WTC11 (cell line): Measurements from ENCODE around the gene DACT3. TPM values are rescaled to one million over a fixed set of nuclear protein-coding genes. Genes with fewer than 3 reads are reported as not detected.

Experiments used
- ATAC-seq: fragments of 200-7000 bp; cut with Tn5 transposase; 2 replicates; pipeline ENCODE4 v1.10.0; 2021; ENCODE audit warnings: mild to moderate bottlenecking, moderate library complexity
- CTCF ChIA-PET: fragments of 300-600 bp; sonication (Branson Sonifier 250); formaldehyde crosslinking; loops from one replicate; lab custom pipeline; 2021; ENCODE audit warnings: antibody characterized with exemption; lab: Charles Lee
- POLR2A ChIA-PET: fragments of 350-600 bp; sonication (Branson Sonifier 250); formaldehyde crosslinking; loops from one replicate; lab custom pipeline; 2021; ENCODE audit warnings: antibody characterized with exemption; lab: Charles Lee
- DNase-seq: peaks from one replicate; pipeline ENCODE4 v3.0.0; 2021; ENCODE audit warnings: low spot score
- H3K27ac Mint-ChIP-seq: 2 replicates; pipeline ENCODE4 v1.8.0; 2021; ENCODE audit warnings: mixed read lengths
- H3K27me3 Mint-ChIP-seq: 2 replicates; pipeline ENCODE4 v1.8.0; 2021; ENCODE audit warnings: low read depth, mild to moderate bottlenecking, moderate library complexity, mixed read lengths
- H3K36me3 Mint-ChIP-seq: 2 replicates; pipeline ENCODE4 v1.8.0; 2021; ENCODE audit warnings: mixed read lengths
- H3K4me1 Mint-ChIP-seq: 2 replicates; pipeline ENCODE4 v1.8.0; 2022; ENCODE audit warnings: mixed read lengths
- H3K4me3 Mint-ChIP-seq: 2 replicates; pipeline ENCODE4 v1.8.0; 2021; ENCODE audit warnings: mild to moderate bottlenecking, moderate library complexity, mixed read lengths
- H3K9me3 Mint-ChIP-seq: 2 replicates; pipeline ENCODE4 v1.8.0; 2021; ENCODE audit warnings: mixed read lengths
- ATF3 ChIP-seq: sonication (generic); formaldehyde crosslinking; conservative IDR thresholded peaks from 2 replicates; pipeline ENCODE4 v1.8.1; 2022; ENCODE audit warnings: mild to moderate bottlenecking, missing genetic modification reagents
- HMGXB4 ChIP-seq: sonication (generic); formaldehyde crosslinking; IDR thresholded peaks from 2 replicates; pipeline ENCODE4 v1.8.1; 2023; ENCODE audit warnings: mild to moderate bottlenecking, moderate library complexity, missing genetic modification reagents
- MXD4 ChIP-seq: fragments of 250-450 bp; sonication (Bioruptor Pico); IDR thresholded peaks from 2 replicates; pipeline ENCODE4 v1.8.0; 2021; ENCODE audit warnings: mild to moderate bottlenecking, moderate library complexity, borderline replicate concordance
- PRRX2 ChIP-seq: fragments of 250-450 bp; sonication (Bioruptor Pico); IDR thresholded peaks from 2 replicates; pipeline ENCODE4 v1.8.0; 2021; ENCODE audit warnings: mild to moderate bottlenecking
- RORB ChIP-seq: fragments of 250-450 bp; sonication (Bioruptor Pico); IDR thresholded peaks from 2 replicates; pipeline ENCODE4 v1.9.0; 2021; ENCODE audit warnings: mild to moderate bottlenecking
- TCF7 ChIP-seq: sonication (generic); formaldehyde crosslinking; IDR thresholded peaks from 2 replicates; pipeline ENCODE4 v1.8.0; 2022; ENCODE audit warnings: mild to moderate bottlenecking, low read depth, missing genetic modification reagents, moderate library complexity
- ZNF263 ChIP-seq: sonication (generic); formaldehyde crosslinking; IDR thresholded peaks from 2 replicates; pipeline ENCODE4 v1.8.1; 2022; ENCODE audit warnings: low read depth, mild to moderate bottlenecking, moderate library complexity, missing genetic modification reagents
- ZNF281 ChIP-seq: sonication (generic); formaldehyde crosslinking; IDR thresholded peaks from 2 replicates; pipeline ENCODE4 v1.8.0; 2023; ENCODE audit warnings: mild to moderate bottlenecking, missing genetic modification reagents
- total RNA-seq: library from RNA; stranded (reverse); gene quantifications from 3 replicates; pipeline ENCODE4 v1.2.3, GENCODE V29; 2021
- TF ChIP-seq, protein P1 (sequence below): sonication (generic); formaldehyde crosslinking; IDR thresholded peaks from 2 replicates; pipeline ENCODE4 v1.8.1; 2022; ENCODE audit warnings: missing genetic modification reagents, borderline replicate concordance
- TF ChIP-seq, protein P2 (sequence below): sonication (generic); formaldehyde crosslinking; IDR thresholded peaks from 2 replicates; pipeline ENCODE4 v1.8.1; 2022; ENCODE audit warnings: low read depth, missing genetic modification reagents, borderline replicate concordance

Gene DACT3
- total RNA-seq, 1 experiment from 2014 or later, result 1.9 TPM

DNA sequence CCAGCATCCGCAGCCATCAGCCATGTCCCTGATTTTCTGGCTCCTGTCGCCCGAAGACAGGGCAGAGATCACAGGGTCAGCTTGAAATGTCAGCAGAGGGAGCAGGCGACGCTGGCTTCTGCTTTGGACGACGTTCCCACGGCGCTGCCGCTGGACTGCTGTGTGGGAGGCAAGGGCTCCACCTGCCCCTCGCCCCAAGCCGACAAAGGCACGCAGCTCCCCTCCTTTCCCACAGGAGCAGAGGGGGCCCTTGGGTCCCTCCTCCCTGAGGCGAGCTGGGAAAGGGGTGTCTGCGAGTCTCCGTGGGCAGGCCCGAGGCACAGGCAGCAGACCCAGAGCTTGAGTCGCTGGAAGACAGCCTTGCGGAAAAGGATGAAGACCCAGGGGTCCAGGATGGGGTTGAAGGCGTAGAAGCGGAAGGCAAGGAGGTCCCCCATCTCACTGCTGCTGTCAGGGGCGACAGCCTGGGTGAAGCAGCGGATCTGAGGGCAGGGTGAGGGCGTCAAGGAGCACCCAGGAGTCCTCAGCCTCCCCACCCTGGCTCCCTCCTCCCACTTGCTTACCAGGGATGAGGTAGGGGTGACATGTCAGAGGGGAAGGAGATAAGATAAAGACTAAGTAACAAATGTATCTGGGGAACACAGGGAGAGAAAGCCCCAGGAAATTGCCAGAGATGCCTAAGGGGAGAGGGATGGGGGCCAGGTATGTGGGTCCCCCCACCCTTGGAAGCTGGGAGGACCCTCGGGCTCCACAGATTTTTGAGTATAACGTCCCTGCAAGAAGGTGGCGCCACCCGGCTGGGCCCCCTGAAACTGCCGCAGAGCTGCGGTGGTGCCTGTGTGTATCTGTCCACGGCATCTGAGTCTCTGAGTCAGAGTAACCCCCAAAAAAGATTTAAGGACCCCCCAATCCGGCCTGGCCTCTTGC lies 39.5 kb downstream of the DACT3 start:
- CTCF ChIA-PET, result interaction anchor here (0.6 to 13.2 kb wide), 17 partner anchors 9 to 134 kb away, joined by 3 to 484 read pairs (median 4); partner anchors contain the start of genes CALM3 and DACT3
- TF ChIP-seq HMGXB4 (CRISPR knock-in tag) (0 out of 2 replicates have a peak, but pooled peaks have one; percentile 27), ZNF263 (CRISPR knock-in tag) (peak; percentile 48; the same call in 1 of the 2 replicates), PRRX2 (CRISPR knock-in tag) (no peak), ZNF281 (CRISPR knock-in tag) (no peak), ATF3 (CRISPR knock-in tag) (no peak)
- TF ChIP-seq, protein P1, sequence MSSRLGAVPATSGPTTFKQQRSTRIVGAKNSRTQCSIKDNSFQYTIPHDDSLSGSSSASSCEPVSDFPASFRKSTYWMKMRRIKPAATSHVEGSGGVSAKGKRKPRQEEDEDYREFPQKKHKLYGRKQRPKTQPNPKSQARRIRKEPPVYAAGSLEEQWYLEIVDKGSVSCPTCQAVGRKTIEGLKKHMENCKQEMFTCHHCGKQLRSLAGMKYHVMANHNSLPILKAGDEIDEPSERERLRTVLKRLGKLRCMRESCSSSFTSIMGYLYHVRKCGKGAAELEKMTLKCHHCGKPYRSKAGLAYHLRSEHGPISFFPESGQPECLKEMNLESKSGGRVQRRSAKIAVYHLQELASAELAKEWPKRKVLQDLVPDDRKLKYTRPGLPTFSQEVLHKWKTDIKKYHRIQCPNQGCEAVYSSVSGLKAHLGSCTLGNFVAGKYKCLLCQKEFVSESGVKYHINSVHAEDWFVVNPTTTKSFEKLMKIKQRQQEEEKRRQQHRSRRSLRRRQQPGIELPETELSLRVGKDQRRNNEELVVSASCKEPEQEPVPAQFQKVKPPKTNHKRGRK, result no peak
- TF ChIP-seq, all 79 proteins: peak for 2
- no peaks in the 10 kb centered on the region for H3K36me3 Mint-ChIP-seq
- peaks cover 3% of the 10 kb centered on the region; the same call in 1 of the 2 replicates for H3K27me3 Mint-ChIP-seq
- no peak; the same call in 1 of the 2 replicates for ATAC-seq
- POLR2A ChIA-PET, result no interaction called here
- no peak overlapping the region for H3K4me3 Mint-ChIP-seq
- peaks cover 11% of the 10 kb centered on the region for H3K4me1 Mint-ChIP-seq
- H3K27ac Mint-ChIP-seq, result no peak overlapping the region
- H3K9me3 Mint-ChIP-seq, result no peaks in the 10 kb centered on the region
- DNase-seq, result peak; percentile 47

GRCh38 chr19:46620716-46621115 lies 40.3 kb downstream of the DACT3 start:
- Mint-ChIP-seq H3K4me3 (no peak overlapping the region), H3K4me1 (peaks cover 11% of the 10 kb centered on the region), H3K27me3 (peaks cover 3% of the 10 kb centered on the region; the same call in 1 of the 2 replicates), H3K9me3 (no peaks in the 10 kb centered on the region), H3K27ac (no peak overlapping the region), H3K36me3 (no peaks in the 10 kb centered on the region)
- TF ChIP-seq TCF7, result no peak
- no peak for TF ChIP-seq RORB (CRISPR knock-in tag)
- ATAC-seq, result no peak
- ChIA-PET CTCF (interaction anchor here (0.8 to 13.2 kb wide), 11 partner anchors 9 to 130 kb away, joined by 3 to 484 read pairs (median 5); partner anchors contain the start of genes CALM3 and DACT3), POLR2A (no interaction called here)
- no peak for DNase-seq

- ATAC-seq (no peak), DNase-seq (no peak)
- no peaks in the 10 kb centered on the region for H3K9me3 Mint-ChIP-seq
- ChIA-PET POLR2A (interaction anchor here (0.6 kb wide), 1 partner anchor 617 kb away, joined by 3 read pairs; no protein-coding TSS in a partner anchor), CTCF (interaction anchor here (2.0 to 13.2 kb wide), 4 partner anchors 9 to 43 kb away, joined by 18 to 484 read pairs (median 24); partner anchors contain the start of genes CALM3 and DACT3)
- H3K27me3 Mint-ChIP-seq, result peaks cover 3% of the 10 kb centered on the region; the same call in 1 of the 2 replicates
- TF ChIP-seq, protein P2, sequence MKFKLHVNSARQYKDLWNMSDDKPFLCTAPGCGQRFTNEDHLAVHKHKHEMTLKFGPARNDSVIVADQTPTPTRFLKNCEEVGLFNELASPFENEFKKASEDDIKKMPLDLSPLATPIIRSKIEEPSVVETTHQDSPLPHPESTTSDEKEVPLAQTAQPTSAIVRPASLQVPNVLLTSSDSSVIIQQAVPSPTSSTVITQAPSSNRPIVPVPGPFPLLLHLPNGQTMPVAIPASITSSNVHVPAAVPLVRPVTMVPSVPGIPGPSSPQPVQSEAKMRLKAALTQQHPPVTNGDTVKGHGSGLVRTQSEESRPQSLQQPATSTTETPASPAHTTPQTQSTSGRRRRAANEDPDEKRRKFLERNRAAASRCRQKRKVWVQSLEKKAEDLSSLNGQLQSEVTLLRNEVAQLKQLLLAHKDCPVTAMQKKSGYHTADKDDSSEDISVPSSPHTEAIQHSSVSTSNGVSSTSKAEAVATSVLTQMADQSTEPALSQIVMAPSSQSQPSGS (CRISPR knock-in tag), result no peak
- TF ChIP-seq MXD4, result no peak
- peaks cover 11% of the 10 kb centered on the region for H3K4me1 Mint-ChIP-seq
- no peak overlapping the region for H3K27ac Mint-ChIP-seq
- H3K4me3 Mint-ChIP-seq, result no peak overlapping the region
- no peaks in the 10 kb centered on the region for H3K36me3 Mint-ChIP-seq
Observed at GRCh38 chr19:46620267-46620666, 40.7 kb downstream of the DACT3 start.
